ENCODE results near the gene GCNT2.
"Not testable (repeated sequence)": the region's sequence is repeated elsewhere in the genome, so short reads cannot be mapped to it uniquely, and the experiment has no call there.

GCNT2 gene

GRCh38 chr6:10658910-10659698 lies 138.0 kb downstream of the GCNT2 start:
- TF ChIP-seq CTCF (IDR thresholded peaks at IDR 0.05; ENCODE audit: insufficient read depth, low read depth, low read length, missing control alignments) = no peak
- DNase-seq (ENCODE audit: low read depth) = no peak
- H3K4me3 ChIP-seq (ENCODE audit: low read length) = peak overlapping the region; percentile 23

- no peak for DNase-seq (ENCODE audit: low read depth)
- H3K4me3 ChIP-seq (ENCODE audit: low read length) = peak overlapping the region; percentile 23
- TF ChIP-seq CTCF (IDR thresholded peaks at IDR 0.05; ENCODE audit: insufficient read depth, low read depth, low read length, missing control alignments) = no peak
Observed at GRCh38 chr6:10659699-10660348, 138.7 kb downstream of the GCNT2 start.

GRCh38 chr6:10660431-10661191 lies 139.5 kb downstream of the GCNT2 start:
- H3K4me3 ChIP-seq (ENCODE audit: low read length) = not testable (repeated sequence)

GRCh38 chr6:10662207-10662606 lies 141.1 kb downstream of the GCNT2 start:
- no peak for DNase-seq (ENCODE audit: low read depth)
- TF ChIP-seq CTCF (IDR thresholded peaks at IDR 0.05; ENCODE audit: insufficient read depth, low read depth, low read length, missing control alignments) = no peak
- H3K4me3 ChIP-seq (ENCODE audit: low read length) = no peak overlapping the region

More at GRCh38 chr6:10660431-10661191, 139.5 kb downstream of the GCNT2 start:
- not testable (repeated sequence) for DNase-seq (ENCODE audit: low read depth)

GRCh38 chr6:10662742-10663141 lies 141.6 kb downstream of the GCNT2 start:
- no peak for TF ChIP-seq CTCF (IDR thresholded peaks at IDR 0.05; ENCODE audit: insufficient read depth, low read depth, low read length, missing control alignments)
- no peak overlapping the region for H3K4me3 ChIP-seq (ENCODE audit: low read length)
- no peak for DNase-seq (ENCODE audit: low read depth)

- not testable (repeated sequence) for H3K4me3 ChIP-seq (ENCODE audit: low read length); DNase-seq (ENCODE audit: low read depth)
Observed at GRCh38 chr6:10665595-10665994, 144.4 kb downstream of the GCNT2 start.

- no peak overlapping the region for H3K4me3 ChIP-seq (ENCODE audit: low read length)
- DNase-seq (ENCODE audit: low read depth) = no peak
- no peak for TF ChIP-seq CTCF (IDR thresholded peaks at IDR 0.05; ENCODE audit: insufficient read depth, low read depth, low read length, missing control alignments)
Observed at GRCh38 chr6:10668126-10668917, 147.2 kb downstream of the GCNT2 start.

All from epithelial cell of esophagus (primary cell).